Breast epithelium (tissue), 3 donors: Measurements from ENCODE around the gene EMX2.
"Not testable (repeated sequence)": the region's sequence is repeated elsewhere in the genome, so short reads cannot be mapped to it uniquely, and the experiment has no call there.

ENCODE experiments used
- POLR2A ChIP-seq: fragments of 450-650 bp; IDR thresholded peaks from one replicate; pipeline ENCODE4 v1.6.1; 2016; ENCODE audit warnings: antibody characterized with exemption, mild to moderate bottlenecking, moderate library complexity
- POLR2AphosphoS5 ChIP-seq, 3 donors: sonication (generic); formaldehyde crosslinking; IDR thresholded peaks; one replicate each; pipeline ENCODE4 v1.6.1; 2017; ENCODE audit warnings: antibody characterized with exemption in 3 of 3
- TF ChIP-seq, protein P1 (sequence below), 3 donors: fragments of 450-650 bp; IDR thresholded peaks; one replicate each; pipeline ENCODE4 v1.5.1; 2016 to 2017; ENCODE audit warnings: antibody characterized with exemption in 3 of 3, mild to moderate bottlenecking in 3 of 3, moderate library complexity in 3 of 3

DNA sequence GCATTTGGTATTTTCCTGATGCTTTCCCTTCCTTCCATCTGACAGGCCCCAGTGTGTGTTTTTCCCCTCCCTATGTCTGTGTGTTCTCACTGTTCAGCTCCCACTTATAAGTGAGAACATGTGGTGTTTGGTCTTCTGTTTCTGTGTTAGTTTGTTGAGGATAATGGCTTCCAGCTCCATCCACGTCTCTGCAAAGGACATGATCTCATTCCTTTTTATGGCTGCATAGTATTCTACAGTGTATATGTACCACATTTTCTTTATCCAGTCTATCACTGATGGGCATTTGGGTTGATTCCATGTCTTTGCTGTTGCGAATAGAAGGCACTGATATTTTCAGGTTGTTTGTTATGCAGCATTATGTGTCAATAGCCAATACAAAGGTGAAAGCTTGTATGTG lies 42.3 kb downstream of the EMX2 start:
- TF ChIP-seq, protein P1, sequence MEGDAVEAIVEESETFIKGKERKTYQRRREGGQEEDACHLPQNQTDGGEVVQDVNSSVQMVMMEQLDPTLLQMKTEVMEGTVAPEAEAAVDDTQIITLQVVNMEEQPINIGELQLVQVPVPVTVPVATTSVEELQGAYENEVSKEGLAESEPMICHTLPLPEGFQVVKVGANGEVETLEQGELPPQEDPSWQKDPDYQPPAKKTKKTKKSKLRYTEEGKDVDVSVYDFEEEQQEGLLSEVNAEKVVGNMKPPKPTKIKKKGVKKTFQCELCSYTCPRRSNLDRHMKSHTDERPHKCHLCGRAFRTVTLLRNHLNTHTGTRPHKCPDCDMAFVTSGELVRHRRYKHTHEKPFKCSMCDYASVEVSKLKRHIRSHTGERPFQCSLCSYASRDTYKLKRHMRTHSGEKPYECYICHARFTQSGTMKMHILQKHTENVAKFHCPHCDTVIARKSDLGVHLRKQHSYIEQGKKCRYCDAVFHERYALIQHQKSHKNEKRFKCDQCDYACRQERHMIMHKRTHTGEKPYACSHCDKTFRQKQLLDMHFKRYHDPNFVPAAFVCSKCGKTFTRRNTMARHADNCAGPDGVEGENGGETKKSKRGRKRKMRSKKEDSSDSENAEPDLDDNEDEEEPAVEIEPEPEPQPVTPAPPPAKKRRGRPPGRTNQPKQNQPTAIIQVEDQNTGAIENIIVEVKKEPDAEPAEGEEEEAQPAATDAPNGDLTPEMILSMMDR (IDR thresholded peaks at IDR 0.05) = not testable (repeated sequence)
- not testable (repeated sequence) for TF ChIP-seq POLR2AphosphoS5 (IDR thresholded peaks at IDR 0.05); POLR2A
